HG03342 (cell line): ENCODE data around the gene KIAA2012.
"Not testable (repeated sequence)": the region's sequence is repeated elsewhere in the genome, so short reads cannot be mapped to it uniquely, and the experiment has no call there.

Experiments
- ATAC-seq: cut with Tn5 transposase; IDR thresholded peaks from one replicate; pipeline ENCODE4 v1.9.1; 2021; ENCODE audit warnings: mild to moderate bottlenecking, moderate library complexity; ENCODE audit not compliant: unreplicated experiment

The KIAA2012 gene

DNA sequence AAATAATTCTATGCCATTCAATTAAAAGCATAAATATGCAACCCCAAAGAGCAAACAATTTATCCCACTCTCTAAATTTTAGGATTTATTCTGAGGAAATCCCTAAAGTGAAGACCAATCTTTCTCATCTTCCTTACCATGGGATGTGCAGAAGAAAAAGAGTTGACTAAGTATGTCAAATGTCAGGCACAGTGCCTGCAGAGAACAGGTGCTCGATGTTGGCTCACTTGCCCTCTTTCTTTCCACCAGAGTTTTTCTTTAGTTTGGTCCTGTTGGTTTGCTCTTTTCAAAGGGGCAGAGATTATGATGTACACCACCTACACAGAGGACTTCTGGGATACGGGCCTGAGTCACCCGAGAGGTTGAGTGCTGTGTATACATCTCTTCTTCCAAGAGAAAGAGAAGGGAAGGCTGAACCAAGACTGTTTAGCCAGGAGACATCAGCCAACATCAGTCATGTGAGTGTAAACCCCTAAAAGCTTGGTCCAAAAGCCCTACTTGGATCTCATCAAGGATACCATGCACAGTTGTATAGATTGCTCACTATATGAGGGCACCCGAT lies 113.7 kb downstream of the KIAA2012 start:
- ATAC-seq: no peak

DNA sequence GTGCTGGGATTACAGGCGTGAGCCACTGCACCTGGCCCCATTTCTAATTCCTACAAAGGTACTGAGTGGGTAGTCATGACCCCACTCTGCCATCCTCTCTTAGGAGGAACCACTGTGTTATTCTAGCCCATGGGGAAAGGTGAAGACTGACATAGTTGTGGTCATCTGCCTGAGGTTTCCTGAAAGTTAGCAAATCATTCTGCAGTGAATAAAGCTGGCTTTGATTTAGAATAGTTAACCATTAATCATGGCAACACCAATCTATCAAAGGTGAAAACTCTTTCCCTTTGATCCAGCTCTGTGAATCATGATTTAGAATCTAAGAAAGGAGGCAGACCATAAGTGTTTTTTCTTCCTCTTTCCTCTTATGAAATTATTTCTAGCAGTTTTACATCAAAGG lies 114.5 kb downstream of the KIAA2012 start:
- no peak for ATAC-seq

DNA sequence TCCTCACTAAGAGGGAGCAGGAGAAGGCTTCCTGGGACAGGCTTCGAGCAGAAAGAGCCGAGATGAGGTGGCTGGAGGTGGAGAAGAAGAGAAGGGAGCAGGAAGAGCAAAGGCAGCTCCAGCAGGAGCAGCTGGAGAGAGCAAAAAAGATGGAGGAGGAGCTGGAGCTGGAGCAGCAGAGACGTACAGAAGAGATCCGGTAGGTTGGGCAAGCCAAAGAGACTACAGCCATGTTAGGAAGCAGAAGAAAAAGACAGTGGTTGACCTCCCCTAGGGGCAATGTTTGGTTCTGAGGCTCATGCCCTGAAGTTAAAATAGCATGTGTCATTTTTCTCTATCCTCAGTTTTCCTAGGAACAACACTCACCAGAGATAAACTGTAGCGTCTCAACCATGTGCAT lies 120.2 kb downstream of the KIAA2012 start:
- no peak for ATAC-seq

DNA sequence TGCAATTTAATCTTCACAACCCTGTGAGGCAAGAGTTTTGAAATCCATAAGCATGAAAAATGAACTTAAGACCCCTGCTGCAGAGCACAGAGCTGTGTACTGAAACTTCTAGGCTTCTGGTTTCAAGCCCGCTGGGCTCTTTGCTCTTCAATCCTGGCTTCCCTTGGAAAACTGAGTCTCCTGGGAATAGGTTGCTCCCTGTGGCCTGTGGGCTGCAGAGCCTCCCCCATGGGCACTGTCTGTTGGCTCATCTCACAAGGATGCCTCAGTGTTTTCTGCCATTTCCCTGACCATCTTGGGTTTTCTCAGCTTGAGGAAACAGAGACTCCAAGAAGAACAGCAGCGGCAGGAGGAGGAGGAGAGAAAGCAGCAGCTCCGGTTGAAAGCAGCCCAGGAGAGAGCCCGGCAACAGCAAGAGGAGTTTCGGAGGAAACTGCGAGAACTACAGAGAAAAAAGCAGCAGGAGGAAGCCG lies 120.9 kb downstream of the KIAA2012 start:
- no peak for ATAC-seq

GRCh38 chr2:202194418-202194817 lies 121.4 kb downstream of the KIAA2012 start:
- ATAC-seq: no peak

DNA sequence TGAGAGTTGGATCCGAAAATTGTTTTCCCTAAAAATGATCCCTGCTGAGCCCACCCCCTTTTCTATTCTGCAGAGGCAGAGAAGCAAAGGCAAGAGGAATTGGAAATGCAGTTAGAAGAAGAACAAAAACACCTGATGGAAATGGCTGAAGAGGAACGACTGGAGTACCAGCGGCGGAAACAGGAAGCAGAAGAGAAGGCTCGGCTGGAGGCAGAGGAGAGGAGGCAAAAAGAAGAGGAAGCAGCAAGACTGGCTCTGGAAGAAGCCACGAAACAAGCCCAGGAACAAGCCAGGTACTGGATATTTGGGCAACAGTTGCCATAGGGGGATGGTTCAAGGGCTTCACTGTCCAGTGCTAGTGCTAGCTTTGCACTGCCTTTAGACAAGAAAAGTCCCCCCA lies 123.7 kb downstream of the KIAA2012 start:
- ATAC-seq: no peak

DNA sequence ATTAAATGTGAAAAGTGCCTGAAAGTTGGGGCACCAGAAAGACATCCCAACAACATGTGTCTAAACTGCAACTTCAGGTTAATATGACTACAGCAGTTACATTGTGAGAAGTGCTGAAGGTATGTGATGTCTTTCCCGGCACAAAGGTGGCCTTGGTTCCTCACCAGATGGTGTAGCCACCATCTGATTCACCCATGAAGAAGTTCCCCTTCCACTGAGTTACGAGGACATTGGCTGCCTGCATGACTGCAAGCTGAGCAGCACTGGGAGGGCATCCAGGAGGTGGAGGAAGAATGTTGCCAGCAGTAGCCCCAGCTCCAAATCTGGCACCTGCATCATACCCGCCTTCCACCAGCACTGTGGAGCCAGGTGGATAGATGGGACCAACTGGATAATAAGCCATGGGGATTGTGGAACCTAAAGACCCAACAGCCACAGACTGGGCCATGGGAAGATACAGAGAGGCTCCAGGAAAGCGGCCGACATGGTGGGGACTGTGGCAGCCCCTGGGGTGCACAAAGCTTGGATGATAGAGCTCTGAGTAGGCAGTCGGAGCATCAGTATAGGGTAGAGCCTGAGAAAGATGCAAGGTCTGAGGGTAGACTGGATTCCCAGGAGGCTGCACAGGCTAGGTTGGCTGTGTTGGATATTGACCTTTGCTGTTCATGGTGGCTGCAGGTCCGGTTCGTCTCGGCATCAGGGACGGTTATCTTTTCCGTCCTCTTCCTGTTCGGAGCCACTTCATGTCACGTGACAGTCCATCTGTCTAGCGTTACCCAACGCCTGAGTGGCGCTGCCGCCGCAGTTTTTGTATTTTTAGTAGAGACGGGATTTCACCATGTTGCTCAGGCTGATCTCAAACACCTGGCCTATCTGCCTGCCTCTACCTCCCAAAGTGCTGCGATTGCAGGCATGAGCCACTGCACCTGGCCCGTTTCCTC lies 128.4 kb downstream of the KIAA2012 start:
- ATAC-seq: no peak

DNA sequence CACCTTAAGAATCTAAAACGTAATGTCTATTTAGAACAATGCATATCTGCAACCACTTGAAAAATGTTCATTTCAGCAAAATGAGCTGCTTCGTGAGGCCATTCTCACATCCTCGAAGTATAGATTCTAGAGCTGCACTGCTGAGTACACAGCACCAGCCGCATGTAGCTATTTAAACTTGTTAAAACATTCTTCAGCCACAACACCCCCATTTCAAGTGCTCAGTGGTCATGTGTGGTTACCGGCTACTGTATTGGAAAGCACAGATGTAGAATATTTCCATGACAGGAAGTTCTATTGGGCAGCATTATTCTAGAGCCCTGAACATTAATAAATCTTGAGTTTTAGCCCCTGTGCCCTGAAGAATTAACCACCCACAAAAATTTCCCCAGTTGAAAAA lies 130.3 kb downstream of the KIAA2012 start:
- ATAC-seq: no peak

GRCh38 chr2:202204855-202205254 lies 131.8 kb downstream of the KIAA2012 start:
- ATAC-seq: no peak

GRCh38 chr2:202208526-202208925 lies 135.5 kb downstream of the KIAA2012 start:
- no peak for ATAC-seq

DNA sequence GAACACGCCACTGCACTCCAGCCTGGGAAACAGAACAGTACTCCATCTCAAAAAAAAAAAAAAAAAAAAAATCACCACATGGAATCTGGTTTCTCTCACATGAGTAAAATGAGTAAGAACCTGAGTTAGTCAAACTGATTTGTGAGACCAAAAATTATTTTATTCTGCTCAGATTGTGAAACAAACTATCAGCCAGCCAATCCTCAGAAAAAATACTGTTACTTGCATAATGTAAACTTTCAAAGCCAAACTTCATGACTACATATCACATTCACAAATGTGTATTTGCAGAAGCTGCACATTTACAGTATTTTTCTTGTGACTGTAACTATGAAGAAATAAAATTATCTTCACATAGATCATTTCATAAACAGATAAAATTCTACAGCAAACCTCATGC lies 142.1 kb downstream of the KIAA2012 start:
- ATAC-seq: no peak

- ATAC-seq: no peak
Observed at GRCh38 chr2:202221873-202222272, 148.8 kb downstream of the KIAA2012 start.

GRCh38 chr2:202237787-202238233 lies 164.8 kb downstream of the KIAA2012 start:
- ATAC-seq: peak; percentile 43

- ATAC-seq: peak; percentile 95
Observed at GRCh38 chr2:202238234-202239197, 165.5 kb downstream of the KIAA2012 start, which contains the start of gene SUMO1. Gene SUMO1 (minus strand): TSS chr2:202238597. CDS start chr2:202238451, 146 bp downstream.

DNA sequence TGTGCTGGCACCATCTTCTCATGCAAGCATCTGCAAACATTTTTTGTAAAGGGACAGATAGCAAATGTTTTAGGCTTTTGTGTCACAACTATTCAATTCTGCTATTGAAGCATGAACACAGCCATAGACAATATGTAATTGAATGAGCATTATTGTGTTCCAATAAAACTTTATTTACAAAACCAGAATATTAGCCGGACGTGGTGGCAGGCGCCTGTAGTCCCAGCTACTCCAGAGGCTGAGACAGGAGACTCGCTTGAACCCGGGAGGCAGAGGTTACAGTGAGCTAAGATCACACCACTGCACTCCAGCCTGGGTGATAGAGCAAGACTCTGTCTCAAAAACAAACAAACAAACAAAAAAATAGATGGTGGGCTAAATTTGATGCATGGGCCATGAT lies 174.7 kb downstream of the KIAA2012 start:
- not testable (repeated sequence) for ATAC-seq

- ATAC-seq: no peak
Observed at GRCh38 chr2:202249521-202250253, 176.6 kb downstream of the KIAA2012 start.

- no peak for ATAC-seq
Observed at GRCh38 chr2:202251494-202251893, 178.4 kb downstream of the KIAA2012 start.
